DMS79 (cell line): Measurements from ENCODE around the gene TRRAP.

Experiments
- DNase-seq: peaks from one replicate; lab custom pipeline; 2025; lab: John Stamatoyannopoulos, UW

Gene TRRAP

GRCh38 chr7:98949336-98950044, 71.2 kb downstream of the TRRAP start:
- DNase-seq: no peak

DNA sequence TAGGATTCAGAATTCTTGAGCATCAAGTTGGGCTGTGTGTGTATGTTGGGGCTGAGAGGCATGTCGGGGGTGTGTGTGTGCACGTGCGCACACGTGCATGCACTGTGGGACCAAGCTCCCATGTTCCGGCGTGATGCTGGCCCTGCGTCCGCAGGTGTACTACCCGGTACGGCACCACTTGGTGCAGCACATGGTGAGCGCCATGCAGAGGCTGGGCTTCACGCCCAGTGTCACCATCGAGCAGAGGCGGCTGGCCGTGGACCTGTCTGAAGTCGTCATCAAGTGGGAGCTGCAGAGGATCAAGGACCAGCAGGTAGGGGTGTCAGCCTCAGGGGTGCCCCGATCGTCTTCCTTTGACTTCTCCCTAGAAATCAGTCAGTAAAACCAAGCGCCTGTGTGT, 77.7 kb downstream of the TRRAP start:
- DNase-seq: no peak

DNA sequence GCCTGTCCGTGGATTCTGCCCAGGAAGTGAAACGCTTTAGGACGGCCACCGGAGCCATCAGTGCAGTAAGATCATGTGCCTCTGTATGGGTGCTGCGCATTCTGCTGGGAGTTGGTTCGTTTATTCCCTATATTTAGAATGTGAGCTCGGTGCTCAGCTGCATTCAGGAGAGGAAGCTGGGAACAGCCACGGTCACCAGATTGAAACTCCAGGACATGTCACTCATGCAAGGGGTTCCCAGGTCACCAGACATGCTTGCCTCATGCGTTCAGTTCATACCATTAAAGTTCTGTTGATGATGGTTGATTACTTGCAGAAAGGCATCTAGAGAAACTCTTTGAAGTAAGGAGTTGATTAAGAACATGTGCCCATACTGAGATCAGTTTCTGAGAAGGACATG, 78.1 kb downstream of the TRRAP start:
- no peak for DNase-seq

DNA sequence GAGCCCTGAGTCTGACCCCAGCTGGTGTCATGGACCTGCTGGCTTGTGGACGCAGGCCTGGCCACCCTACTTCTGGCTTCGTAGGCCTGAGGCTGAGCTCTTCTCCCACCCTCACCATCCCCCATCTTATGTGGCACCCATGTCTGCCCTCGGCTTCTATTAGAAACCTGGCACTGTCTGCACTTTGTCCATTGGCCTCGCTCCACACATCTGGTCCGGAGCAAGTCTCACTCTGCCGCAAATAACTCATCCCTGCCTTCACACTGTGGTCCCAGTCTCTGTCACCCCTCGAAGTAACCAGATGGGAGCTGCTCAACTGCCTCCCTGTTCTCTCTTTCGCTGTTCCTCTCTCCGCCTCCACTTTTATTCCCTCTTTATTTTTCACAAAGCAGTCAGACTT, 78.6 kb downstream of the TRRAP start:
- DNase-seq: no peak

DNA sequence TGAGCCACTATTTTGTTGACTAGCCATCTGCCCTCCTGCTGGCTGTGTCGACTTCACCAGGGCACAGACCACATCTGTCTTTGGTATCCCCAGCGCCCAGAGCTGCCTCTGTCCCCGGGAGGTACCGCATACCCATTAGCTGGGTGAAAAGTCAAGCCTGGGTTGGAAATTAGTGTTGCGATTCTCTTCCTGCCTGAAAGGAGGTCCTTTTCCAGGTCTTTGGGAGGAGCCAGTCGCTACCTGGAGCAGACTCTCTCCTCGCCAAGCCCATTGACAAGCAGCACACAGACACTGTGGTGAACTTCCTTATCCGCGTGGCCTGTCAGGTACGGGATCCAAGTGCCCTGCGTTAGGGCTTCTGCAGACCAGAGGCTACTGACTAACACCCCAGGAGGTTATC, 79.4 kb downstream of the TRRAP start:
- DNase-seq: no peak

DNA sequence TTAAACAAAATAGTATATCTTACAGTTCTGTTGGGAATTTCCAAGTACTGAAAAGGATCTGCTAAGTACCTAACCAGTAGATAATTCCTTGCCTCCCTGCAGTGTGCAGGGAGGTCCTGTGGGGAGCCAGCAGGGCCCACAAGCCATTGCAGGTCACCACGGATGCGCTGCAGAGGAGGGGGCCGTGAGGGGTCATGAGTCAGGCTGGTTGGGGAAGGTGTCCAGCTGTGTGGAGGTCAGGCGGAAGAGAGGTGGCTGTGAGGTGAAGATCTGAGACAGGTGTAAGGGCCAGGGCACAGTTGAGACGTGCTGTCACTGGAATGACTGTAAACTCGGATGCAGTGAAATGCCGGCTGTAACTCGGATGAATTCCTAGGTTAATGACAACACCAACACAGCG, 80.6 kb downstream of the TRRAP start:
- DNase-seq: no peak

- DNase-seq: no peak
Measured at GRCh38 chr7:98963305-98963704, 85.0 kb downstream of the TRRAP start.

- no peak for DNase-seq
Measured at GRCh38 chr7:98964596-98964995, 86.3 kb downstream of the TRRAP start.

DNA sequence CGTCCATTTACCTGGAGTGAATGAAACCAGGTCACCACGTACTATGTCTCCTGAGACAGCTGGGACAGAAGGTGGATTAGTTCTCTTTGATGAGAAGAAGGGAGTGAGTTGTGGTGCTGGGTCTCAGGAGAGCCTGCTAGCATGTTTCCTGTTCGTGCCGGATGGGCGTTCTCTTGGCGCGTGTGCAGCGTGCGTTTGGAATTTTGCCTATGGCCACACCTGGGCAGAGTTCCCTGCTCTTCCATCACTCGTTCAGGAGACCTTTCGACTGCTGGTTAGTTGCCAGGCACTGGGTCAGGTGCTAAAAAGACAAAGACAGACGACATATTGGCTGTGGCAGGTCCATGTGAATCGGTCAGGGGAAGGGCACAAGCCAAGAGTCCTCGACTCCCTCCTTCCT, 90.3 kb downstream of the TRRAP start:
- DNase-seq: no peak

GRCh38 chr7:98969386-98969785, 91.1 kb downstream of the TRRAP start:
- no peak for DNase-seq

DNA sequence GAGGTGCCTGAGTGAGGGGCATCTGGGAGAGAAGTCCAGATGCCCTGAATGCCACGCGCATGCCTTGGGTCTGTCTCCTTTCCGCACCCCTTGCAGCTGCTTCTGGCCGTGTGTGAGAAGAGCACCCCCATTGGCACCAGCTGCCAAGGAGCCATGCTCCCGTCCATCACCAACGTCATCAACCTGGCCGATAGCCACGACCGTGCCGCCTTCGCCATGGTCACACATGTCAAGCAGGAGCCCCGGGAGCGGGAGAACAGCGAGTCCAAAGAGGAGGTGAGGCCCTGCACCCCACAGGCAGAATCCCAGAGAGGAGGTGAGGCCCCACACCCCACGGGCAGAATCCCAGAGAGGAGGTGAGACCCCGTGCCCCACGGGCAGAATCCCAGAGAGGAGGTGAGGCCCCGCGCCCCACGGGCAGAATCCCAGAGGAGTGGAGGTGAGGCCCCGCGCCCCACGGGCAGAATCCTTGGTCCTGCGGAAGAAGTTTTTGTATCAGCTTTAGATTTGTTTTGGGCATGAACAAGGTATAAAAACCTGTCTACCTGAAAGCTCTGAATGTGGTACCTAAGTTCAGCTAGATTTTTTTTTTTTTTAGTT, 91.8 kb downstream of the TRRAP start:
- no peak for DNase-seq

DNA sequence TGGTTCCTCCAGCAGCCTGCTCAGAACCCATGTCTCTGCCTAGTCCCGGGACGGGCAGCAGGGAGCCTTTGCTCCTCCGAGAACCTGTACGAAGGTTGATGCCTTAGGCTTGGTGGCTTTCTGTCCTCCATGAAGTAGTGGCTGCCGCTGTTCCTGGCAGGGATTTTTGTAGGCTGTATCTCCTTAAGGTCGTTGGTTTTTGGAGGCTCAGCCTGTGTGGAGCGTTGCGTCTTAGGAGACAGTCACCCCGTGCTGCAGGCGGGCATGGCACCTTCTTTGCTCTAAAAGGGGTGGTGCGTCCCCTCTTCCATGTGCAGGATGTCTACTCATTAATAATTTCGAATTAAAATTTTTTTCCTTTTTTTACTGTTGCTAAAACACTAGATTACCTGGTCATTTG, 92.5 kb downstream of the TRRAP start:
- no peak for DNase-seq

GRCh38 chr7:98974205-98974604, 95.9 kb downstream of the TRRAP start:
- DNase-seq: no peak

DNA sequence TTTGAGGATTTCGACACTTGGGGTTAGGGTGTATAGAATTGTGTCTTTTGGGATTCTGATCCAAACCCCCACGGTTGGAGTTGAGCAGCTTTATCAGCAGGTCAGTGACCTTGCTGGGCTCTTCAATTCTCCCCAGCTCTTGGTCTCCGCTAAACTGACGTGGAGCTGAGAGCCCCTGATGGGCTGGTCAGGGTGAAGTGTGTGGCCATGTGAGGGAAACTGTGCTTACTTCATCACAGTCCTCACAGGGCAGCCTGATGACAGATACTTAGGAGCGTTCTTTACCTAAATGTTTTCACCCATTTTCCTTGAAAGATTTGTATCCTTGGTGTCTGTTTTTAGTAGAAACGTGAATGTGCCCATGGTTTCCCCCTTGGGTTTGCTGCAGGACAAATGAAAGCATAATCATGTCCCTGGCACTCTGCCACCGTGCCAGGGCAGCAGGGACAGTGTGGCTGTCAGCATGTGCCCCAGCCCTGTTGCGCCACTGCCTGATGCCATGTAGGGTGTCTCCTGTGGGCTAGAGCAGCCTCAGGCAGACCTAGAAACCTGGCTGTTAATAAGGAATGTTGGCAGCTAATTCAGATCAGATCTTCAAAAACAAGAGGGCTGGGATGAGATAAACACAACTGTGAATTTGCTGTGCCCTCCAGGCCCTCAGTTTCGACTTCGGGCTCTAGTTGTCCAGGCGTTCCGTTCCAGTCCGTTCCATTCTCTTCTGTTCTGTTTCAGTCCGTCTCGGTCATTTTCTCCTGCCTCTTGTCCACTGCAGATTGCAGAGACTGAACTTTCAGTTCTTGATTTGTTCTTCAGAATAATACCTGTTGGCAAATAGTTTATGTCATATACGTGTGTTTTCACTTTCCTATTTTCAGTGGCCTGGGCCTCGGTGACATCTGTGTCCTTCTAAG, 96.8 kb downstream of the TRRAP start:
- no peak for DNase-seq

DNA sequence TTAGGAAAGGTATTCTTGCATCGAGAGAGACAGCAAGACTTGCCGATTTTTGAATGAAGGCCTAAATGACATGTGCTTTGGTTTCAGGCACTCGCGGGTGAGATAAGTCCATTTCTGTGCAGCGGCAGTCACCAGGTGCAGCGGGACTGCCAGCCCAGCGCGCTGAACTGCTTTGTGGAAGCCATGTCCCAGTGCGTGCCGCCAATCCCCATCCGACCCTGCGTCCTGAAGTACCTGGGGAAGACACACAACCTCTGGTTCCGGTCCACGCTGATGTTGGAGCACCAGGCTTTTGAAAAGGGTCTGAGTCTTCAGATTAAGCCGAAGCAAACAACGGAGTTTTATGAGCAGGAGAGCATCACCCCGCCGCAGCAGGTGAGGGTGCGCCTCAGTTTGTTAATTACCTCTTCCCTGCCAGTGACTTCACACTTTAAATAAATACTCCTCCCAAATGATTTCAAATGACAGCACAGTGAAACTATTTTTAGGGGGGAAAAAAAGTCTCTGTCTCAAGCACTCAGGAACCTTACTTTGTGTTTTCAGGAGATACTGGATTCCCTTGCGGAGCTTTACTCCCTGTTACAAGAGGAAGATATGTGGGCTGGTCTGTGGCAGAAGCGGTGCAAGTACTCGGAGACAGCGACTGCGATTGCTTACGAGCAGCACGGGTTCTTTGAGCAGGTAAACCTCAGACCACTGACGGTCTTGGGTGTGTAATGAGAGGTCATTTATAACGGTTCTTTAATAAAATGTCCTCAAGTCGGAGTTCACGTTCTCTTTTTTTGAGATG, 98.3 kb downstream of the TRRAP start:
- no peak for DNase-seq

DNA sequence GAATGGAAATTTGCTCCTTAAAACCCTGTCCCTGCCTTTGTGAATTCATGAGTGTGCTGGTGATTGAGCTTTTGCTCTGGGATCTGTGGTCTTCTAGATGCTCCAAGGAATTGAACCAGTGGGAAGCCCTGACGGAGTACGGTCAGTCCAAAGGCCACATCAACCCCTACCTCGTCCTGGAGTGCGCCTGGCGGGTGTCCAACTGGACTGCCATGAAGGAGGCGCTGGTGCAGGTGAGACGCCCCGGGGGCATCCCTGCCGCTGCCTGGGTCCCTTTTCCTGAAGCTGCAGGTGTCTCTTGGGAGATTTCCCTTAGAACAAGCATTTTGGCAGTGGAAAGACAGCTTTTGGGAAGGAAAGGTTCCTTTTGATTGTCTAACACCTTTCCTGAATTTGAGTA, 100.3 kb downstream of the TRRAP start:
- DNase-seq: no peak

DNA sequence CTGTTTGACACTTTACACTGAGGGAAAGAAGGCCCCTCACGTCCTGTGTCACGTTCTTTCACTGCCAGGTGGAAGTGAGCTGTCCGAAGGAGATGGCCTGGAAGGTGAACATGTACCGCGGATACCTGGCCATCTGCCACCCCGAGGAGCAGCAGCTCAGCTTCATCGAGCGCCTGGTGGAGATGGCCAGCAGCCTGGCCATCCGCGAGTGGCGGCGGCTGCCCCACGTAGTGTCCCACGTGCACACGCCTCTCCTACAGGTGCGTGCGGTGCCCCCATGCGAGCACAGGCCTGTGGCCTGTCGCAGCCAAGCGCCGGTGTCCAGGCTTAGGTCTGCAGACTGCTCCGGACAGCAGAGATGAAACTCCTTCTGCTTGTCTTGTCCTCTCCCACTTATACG, 103.4 kb downstream of the TRRAP start:
- DNase-seq: no peak

DNA sequence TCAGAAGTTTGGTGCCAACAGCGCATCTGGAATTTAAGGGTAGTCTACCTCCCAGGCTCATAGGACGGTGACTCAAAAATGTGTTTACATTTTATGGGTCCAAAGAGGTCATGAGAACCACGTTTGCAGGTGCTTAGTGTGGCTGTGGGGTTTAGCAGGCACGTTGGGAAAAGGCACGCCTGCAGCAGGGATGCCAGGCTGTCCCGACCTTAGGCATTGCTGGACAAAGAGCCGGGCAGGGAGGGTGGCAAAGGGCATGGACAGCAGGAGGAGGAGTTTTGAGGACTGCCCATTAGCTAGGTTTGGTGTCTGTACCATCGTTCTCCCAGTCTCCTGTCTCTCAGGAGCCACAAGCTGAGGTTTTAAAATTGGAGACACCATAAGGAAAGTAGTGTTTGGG, 104.4 kb downstream of the TRRAP start:
- DNase-seq: no peak

- no peak for DNase-seq
Measured at GRCh38 chr7:98984126-98984525, 105.8 kb downstream of the TRRAP start.

- DNase-seq: no peak
Measured at GRCh38 chr7:98985406-98985805, 107.1 kb downstream of the TRRAP start.

DNA sequence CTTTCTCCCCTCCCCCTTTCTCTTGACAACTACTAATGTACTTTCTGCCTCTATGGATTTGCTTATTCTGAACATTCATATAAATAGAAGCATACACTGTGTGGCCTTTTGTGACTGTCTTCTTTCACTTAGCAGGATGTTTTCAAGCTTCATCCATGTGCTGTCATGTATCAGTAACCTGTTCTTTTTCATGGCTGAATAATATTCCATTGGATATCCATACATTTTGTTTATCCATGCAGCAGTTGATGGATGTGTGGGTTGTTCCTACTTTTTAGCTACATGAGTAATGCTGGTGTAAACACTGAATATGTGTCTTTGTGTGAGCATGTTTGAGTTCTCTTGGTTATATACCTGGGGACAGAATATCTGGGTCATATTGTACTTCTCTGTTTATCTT, 107.6 kb downstream of the TRRAP start:
- DNase-seq: no peak

DNA sequence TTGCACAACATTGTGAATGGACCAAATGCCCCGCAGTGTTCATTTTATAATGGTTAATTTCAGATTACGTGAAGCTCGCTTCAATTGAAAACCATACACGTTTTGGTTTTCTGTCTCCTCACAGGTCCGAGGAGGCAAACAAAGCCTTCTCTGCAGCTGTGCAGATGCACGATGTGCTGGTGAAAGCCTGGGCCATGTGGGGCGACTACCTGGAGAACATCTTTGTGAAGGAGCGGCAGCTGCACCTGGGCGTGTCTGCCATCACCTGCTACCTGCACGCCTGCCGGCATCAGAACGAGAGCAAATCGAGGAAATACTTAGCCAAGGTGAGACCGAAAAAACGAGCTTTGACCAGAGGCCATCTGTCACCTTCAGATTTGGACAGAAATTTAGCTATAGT, 110.3 kb downstream of the TRRAP start:
- DNase-seq: no peak
